Measurements from ENCODE around the gene TTC39A. TPM values are rescaled to one million over a fixed set of nuclear protein-coding genes. Genes with fewer than 3 reads are reported as not detected.

TTC39A gene
- total RNA-seq, 4 donors from 2014 or later: 0.26 to 2.5 (median 1.3) TPM

- Histone ChIP-seq H3K9me3 (no peaks in the 10 kb centered on the region), H3K36me3 (no peaks in the 10 kb centered on the region), H3K27me3 (no peaks in the 10 kb centered on the region), H3K4me3 (no peak overlapping the region), H3K27ac (no peak overlapping the region), H3K4me1 (no peaks in the 10 kb centered on the region)
- intact Hi-C loops (cut with DNase I; ENCODE audit: low total_unique reads): no loop called here
- no peak for DNase-seq
- TF ChIP-seq CTCF (IDR thresholded peaks at IDR 0.05) (no peak), POLR2A (IDR thresholded peaks at IDR 0.05) (no peak)
Measured at GRCh38 chr1:51287966-51288365, 42.4 kb downstream of the TTC39A start.

GRCh38 chr1:51285055-51285454 lies 45.3 kb downstream of the TTC39A start:
- H3K9me3 ChIP-seq: no peaks in the 10 kb centered on the region
- no peak overlapping the region for H3K27ac ChIP-seq
- intact Hi-C loops (cut with DNase I; ENCODE audit: low total_unique reads): no loop called here
- no peak for DNase-seq
- no peaks in the 10 kb centered on the region for H3K36me3 ChIP-seq
- H3K4me3 ChIP-seq: no peak overlapping the region
- H3K27me3 ChIP-seq: no peaks in the 10 kb centered on the region
- no peaks in the 10 kb centered on the region for H3K4me1 ChIP-seq
- TF ChIP-seq CTCF (IDR thresholded peaks at IDR 0.05) (no peak), POLR2A (IDR thresholded peaks at IDR 0.05) (no peak)

GRCh38 chr1:51284487-51284954 lies 45.8 kb downstream of the TTC39A start:
- Histone ChIP-seq H3K9me3 (no peaks in the 10 kb centered on the region), H3K27me3 (no peaks in the 10 kb centered on the region), H3K4me1 (no peaks in the 10 kb centered on the region), H3K36me3 (no peaks in the 10 kb centered on the region), H3K4me3 (no peak overlapping the region), H3K27ac (no peak overlapping the region)
- no peak for DNase-seq
- TF ChIP-seq POLR2A (IDR thresholded peaks at IDR 0.05): no peak
- no peak for TF ChIP-seq CTCF (IDR thresholded peaks at IDR 0.05)
- intact Hi-C loops (cut with DNase I; ENCODE audit: low total_unique reads): no loop called here

- intact Hi-C loops (cut with DNase I; ENCODE audit: low total_unique reads): no loop called here
- H3K27me3 ChIP-seq: no peaks in the 10 kb centered on the region
Measured at GRCh38 chr1:51283979-51284378, 46.4 kb downstream of the TTC39A start.

GRCh38 chr1:51282605-51283004 lies 47.8 kb downstream of the TTC39A start:
- H3K36me3 ChIP-seq: no peaks in the 10 kb centered on the region
- H3K9me3 ChIP-seq: no peaks in the 10 kb centered on the region
- H3K27me3 ChIP-seq: no peaks in the 10 kb centered on the region
- intact Hi-C loops (cut with DNase I; ENCODE audit: low total_unique reads): no loop called here
- H3K4me3 ChIP-seq: no peak overlapping the region
- DNase-seq: no peak
- no peak for TF ChIP-seq CTCF (IDR thresholded peaks at IDR 0.05)
- no peak for TF ChIP-seq POLR2A (IDR thresholded peaks at IDR 0.05)
- H3K27ac ChIP-seq: no peak overlapping the region
- no peaks in the 10 kb centered on the region for H3K4me1 ChIP-seq

More at GRCh38 chr1:51283979-51284378, 46.4 kb downstream of the TTC39A start:
- TF ChIP-seq CTCF (IDR thresholded peaks at IDR 0.05): no peak
- TF ChIP-seq POLR2A (IDR thresholded peaks at IDR 0.05): no peak
- Histone ChIP-seq H3K4me1 (no peaks in the 10 kb centered on the region), H3K4me3 (no peak overlapping the region), H3K36me3 (no peaks in the 10 kb centered on the region), H3K27ac (no peak overlapping the region), H3K9me3 (no peaks in the 10 kb centered on the region)
- DNase-seq: no peak

All from uterus (tissue), 4 donors.